GM19324 (cell line): ENCODE results near the gene FOXO3.
"Not testable (repeated sequence)": the region's sequence is repeated elsewhere in the genome, so short reads cannot be mapped to it uniquely, and the experiment has no call there.

ENCODE experiments used
- ATAC-seq: cut with Tn5 transposase; IDR thresholded peaks from one replicate; pipeline ENCODE4 v1.9.1; 2021; ENCODE audit warnings: mild to moderate bottlenecking, moderate library complexity; ENCODE audit not compliant: unreplicated experiment, low FRiP score

FOXO3 gene

GRCh38 chr6:108675226-108676200, 114.8 kb downstream of the FOXO3 start:
- no peak for ATAC-seq

- no peak for ATAC-seq
Observed at GRCh38 chr6:108676555-108676954, 115.8 kb downstream of the FOXO3 start.

- no peak for ATAC-seq
Observed at GRCh38 chr6:108677357-108677756, 116.6 kb downstream of the FOXO3 start.

GRCh38 chr6:108677894-108678293, 117.2 kb downstream of the FOXO3 start:
- no peak for ATAC-seq

GRCh38 chr6:108680314-108680713, 119.6 kb downstream of the FOXO3 start:
- ATAC-seq, result not testable (repeated sequence)

- ATAC-seq, result not testable (repeated sequence)
Observed at GRCh38 chr6:108681721-108682120, 121.0 kb downstream of the FOXO3 start.

- not testable (repeated sequence) for ATAC-seq
Observed at GRCh38 chr6:108682383-108683119, 121.8 kb downstream of the FOXO3 start.

GRCh38 chr6:108683976-108684375, 123.3 kb downstream of the FOXO3 start:
- not testable (repeated sequence) for ATAC-seq

GRCh38 chr6:108684771-108685329, 124.1 kb downstream of the FOXO3 start:
- no peak for ATAC-seq

GRCh38 chr6:108685970-108686369, 125.3 kb downstream of the FOXO3 start:
- ATAC-seq, result no peak

GRCh38 chr6:108686896-108687295, 126.2 kb downstream of the FOXO3 start:
- ATAC-seq, result no peak

- ATAC-seq, result no peak
Observed at GRCh38 chr6:108687921-108688320, 127.2 kb downstream of the FOXO3 start.

- ATAC-seq, result no peak
Observed at GRCh38 chr6:108689272-108690161, 128.8 kb downstream of the FOXO3 start.

- no peak for ATAC-seq
Observed at GRCh38 chr6:108690326-108691049, 129.8 kb downstream of the FOXO3 start.

GRCh38 chr6:108693430-108694154, 132.9 kb downstream of the FOXO3 start:
- ATAC-seq, result no peak

GRCh38 chr6:108694816-108695215, 134.1 kb downstream of the FOXO3 start:
- no peak for ATAC-seq

GRCh38 chr6:108697561-108698161, 136.9 kb downstream of the FOXO3 start:
- ATAC-seq, result no peak

GRCh38 chr6:108698593-108699289, 138.0 kb downstream of the FOXO3 start:
- ATAC-seq, result no peak
